K562 (cell line): ENCODE measurements around the gene EEF2K. TPM values are rescaled to one million over a fixed set of nuclear protein-coding genes. Genes with fewer than 3 reads are reported as not detected.

Experiments
- ATAC-seq: fragments of 200-7000 bp; cut with Tn5 transposase; 3 replicates; pipeline ENCODE4 v1.9.1; 2020; ENCODE audit warnings: moderate library complexity
- BruUV-seq: library from RNA; stranded (reverse); fragments of 400-500 nt; replicated peaks from 2 replicates; lab custom pipeline; 2021; lab: Mats Ljungman, UMichigan
- CTCF ChIA-PET: fragments of 300-600 bp; formaldehyde crosslinking; extraction: SDS; loops from one replicate; lab custom pipeline; 2021; ENCODE audit warnings: low intra/inter-chr PET ratio; lab: Yijun Ruan, JAX
- POLR2A ChIA-PET: fragments of 300-600, 350-650 bp; sonication (Branson Sonifier 250); formaldehyde crosslinking; extraction: SDS; loops from one replicate; lab custom pipeline; 2021; ENCODE audit warnings: antibody characterized with exemption, inconsistent platforms; lab: Yijun Ruan, JAX
- DNase-seq, 4 experiments: peaks; one replicate each; pipeline versions ENCODE4 v3.0.0 to v3.0.0-alpha.2; 2011 to 2018; ENCODE audit warnings: low spot score in 3 of 4, mixed read lengths in 3 of 4; ENCODE audit errors: extremely low read depth in 1 of 4
- FAIRE-seq: peaks from 2 replicates; lab custom pipeline; 2011; peaks lifted over from hg19 to GRCh38; lab: Jason Lieb, UNC
- H2AFZ ChIP-seq: 2 replicates; pipeline ENCODE4 v1.6.0; 2011; ENCODE audit warnings: low read depth, low read length, control low read depth, inconsistent platforms
- H3K27ac ChIP-seq: fragments of 200-600 bp; 3 replicates; pipeline ENCODE4 v1.8.0; 2011; ENCODE audit warnings: low read depth, mild to moderate bottlenecking, control low read depth, inconsistent platforms, low read length, moderate library complexity, mixed read lengths; ENCODE audit errors: extremely low read depth
- H3K27me3 ChIP-seq, 2 experiments: fragments of 300-600 bp in 1 of 2; 2 replicates in 1 of 2; 3 replicates in 1 of 2; pipeline versions ENCODE4 v1.6.0 to v1.8.0; 2011; ENCODE audit warnings: inconsistent platforms in 2 of 2, low read length in 2 of 2, mild to moderate bottlenecking in 1 of 2, mixed read lengths in 1 of 2, moderate library complexity in 1 of 2; ENCODE audit not compliant: control insufficient read depth in 2 of 2, insufficient read depth in 2 of 2
- H3K36me3 ChIP-seq: fragments of 300-600 bp; 3 replicates; pipeline ENCODE4 v1.8.0; 2011; ENCODE audit warnings: mild to moderate bottlenecking, low read length, inconsistent platforms; ENCODE audit not compliant: control insufficient read depth, insufficient read depth
- H3K4me1 ChIP-seq, 2 experiments: fragments of 200-600 bp in 1 of 2; replicated peaks in 1 of 2; 2 replicates in 1 of 2; 3 replicates in 1 of 2; pipeline versions ENCODE4 v1.5.1 to v1.8.0; 2011; ENCODE audit warnings: inconsistent platforms in 2 of 2, low read length in 2 of 2, mild to moderate bottlenecking in 1 of 2, mixed read lengths in 1 of 2, moderate library complexity in 1 of 2; ENCODE audit not compliant: control insufficient read depth in 2 of 2, insufficient read depth in 2 of 2
- H3K4me2 ChIP-seq: 2 replicates; pipeline ENCODE4 v1.6.1; 2011; ENCODE audit warnings: low read length, control low read depth, inconsistent platforms, mixed read lengths; ENCODE audit not compliant: insufficient read depth
- H3K4me3 ChIP-seq: fragments of 200-600 bp; sonication (generic), shearing (Covaris generic); 2 replicates; pipeline ENCODE4 v1.5.1; 2016; ENCODE audit warnings: control low read depth, inconsistent platforms
- H3K79me2 ChIP-seq: fragments of 200-600 bp; 3 replicates; pipeline ENCODE4 v1.8.0; 2011; ENCODE audit warnings: low read length, inconsistent platforms; ENCODE audit not compliant: control insufficient read depth, insufficient read depth
- H3K9ac ChIP-seq, 2 experiments: 2 replicates each; pipeline versions ENCODE4 v1.6.0 to v1.6.1; 2011; ENCODE audit warnings: low read depth in 2 of 2, low read length in 2 of 2, control low read depth in 1 of 2, inconsistent platforms in 1 of 2, mild to moderate bottlenecking in 1 of 2, mixed read lengths in 1 of 2; ENCODE audit not compliant: insufficient read depth in 1 of 2
- H3K9me1 ChIP-seq: one replicate; pipeline ENCODE4 v1.6.0; 2011; ENCODE audit warnings: inconsistent platforms, mild to moderate bottlenecking, low read length, moderate library complexity; ENCODE audit not compliant: control insufficient read depth, insufficient read depth
- H3K9me3 ChIP-seq: replicated peaks from 2 replicates; pipeline ENCODE4 v1.5.1; 2011; ENCODE audit warnings: low read depth, low read length, inconsistent platforms; ENCODE audit not compliant: control insufficient read depth, insufficient read depth
- H4K20me1 ChIP-seq: replicated peaks from 2 replicates; pipeline ENCODE4 v1.6.1; 2011; ENCODE audit warnings: low read length, inconsistent platforms, mixed read lengths; ENCODE audit not compliant: control insufficient read depth, insufficient read depth
- CTCFL ChIP-seq: IDR thresholded peaks from 2 replicates; pipeline ENCODE4 v1.6.1; 2011; ENCODE audit warnings: borderline replicate concordance, low read depth, mild to moderate bottlenecking, moderate library complexity, low read length; ENCODE audit not compliant: insufficient read depth, poor library complexity, severe bottlenecking
- FOXK1 ChIP-seq: sonication (generic); formaldehyde crosslinking; IDR thresholded peaks from 2 replicates; pipeline ENCODE4 v1.8.0; 2022; ENCODE audit warnings: missing genetic modification reagents, mild to moderate bottlenecking, borderline replicate concordance
- ZNF407 ChIP-seq: fragments of 450-650 bp; IDR thresholded peaks from 2 replicates; pipeline ENCODE4 v1.6.1; 2016; ENCODE audit warnings: low read depth
- WGBS: fragments of 100-300 bp; shearing (Covaris generic); methylation state at CpG from one replicate; pipeline ENCODE4 v1.1.6; 2016; ENCODE audit warnings: low coverage, mixed read lengths; ENCODE audit not compliant: insufficient coverage; ENCODE audit errors: missing lambda C conversion rate; 5-methylcytosine and 5-hydroxymethylcytosine counted together
- in situ Hi-C: fragments of 300-500 bp; cut with MboI; formaldehyde crosslinking; loops from 4 replicates; pipeline ENCODE4 v1.15.0; 2018; ENCODE audit warnings: inconsistent platforms, mixed read lengths
- intact Hi-C: fragments of 100-400 bp; cut with micrococcal nuclease; formaldehyde crosslinking; loops from 2 replicates; pipeline ENCODE4 v1.14.2; 2022
- polyA plus RNA-seq, 8 experiments: library from polyadenylated mRNA; depleted of rRNA in 4 of 8; stranded (reverse) in 5 of 8; unstranded in 3 of 8; fragments of >200 nt; fragmentation: Nextera tagmentation in 2 of 8; fragmentation: Illumina TruSeq in 1 of 8; extraction: Ambion mirVana in 2 of 8; extraction: Trizol in 1 of 8; gene quantifications; 2 replicates each; pipeline versions ENCODE4 v1.2.1 to v1.2.3, GENCODE V29; 2011 to 2014; ENCODE audit warnings: inconsistent platforms in 1 of 8, missing spikeins in 1 of 8
- total RNA-seq, 7 experiments: library from RNA; depleted of rRNA in 6 of 7; stranded (reverse); fragments of >200 nt in 6 of 7; fragmentation: Illumina TruSeq in 2 of 7; extraction: Trizol in 2 of 7; gene quantifications; 2 replicates each; pipeline versions ENCODE4 v1.2.1 to v1.2.3, GENCODE V29; 2011 to 2021; ENCODE audit warnings: low replicate concordance in 1 of 7

EEF2K gene
- total and polyA plus RNA-seq, 9 of the 15 experiments (the other 6 are each of a cell fraction or from before 2014, with no cell fraction given) = 3.0 to 35.2 (median 12.2) TPM

- Histone ChIP-seq H3K79me2 (no peaks in the 10 kb centered on the region), H3K27me3 (peaks cover 29 to 47% of the 10 kb centered on the region in 2 experiments), H2AFZ (no peak overlapping the region), H3K9ac (no peak overlapping the region), H3K4me3 (no peak overlapping the region), H3K36me3 (no peaks in the 10 kb centered on the region), H3K4me2 (no peak overlapping the region), H4K20me1 (peaks cover 5% of the 10 kb centered on the region; the same call in 1 of the 2 replicates), H3K9me3 (no peaks in the 10 kb centered on the region), H3K27ac (no peak overlapping the region), H3K4me1 (no peaks in the 10 kb centered on the region), H3K9me1 (peaks cover 5% of the 10 kb centered on the region)
- in situ Hi-C loops (no loop called here), intact Hi-C loops (no loop called here)
- no TSS peak for BruUV-seq
- ATAC-seq (no peak), DNase-seq (no peak), FAIRE-seq (no peak)
- TF ChIP-seq FOXK1 (CRISPR knock-in tag) (no peak), CTCFL (no peak), ZNF407 (no peak)
- whole genome bisulfite sequencing = 6% methylated on average over 9 of the region's 9 CpGs
- ChIA-PET CTCF (interaction anchor here (0.7 kb wide), 1 partner anchor 29 kb away, joined by 5 read pairs; no protein-coding TSS in a partner anchor), POLR2A (interaction anchor here (0.6 kb wide), 1 partner anchor 199 kb away, joined by 3 read pairs; no protein-coding TSS in a partner anchor)
Measured at GRCh38 chr16:22174642-22175041, 31.4 kb upstream of the EEF2K start.
